ENCODE data around the gene SLC9A3. TPM values are rescaled to one million over a fixed set of nuclear protein-coding genes. Genes with fewer than 3 reads are reported as not detected.

SLC9A3 gene
- total RNA-seq, 1 experiment from 2014 or later, result 3.6 TPM

DNA sequence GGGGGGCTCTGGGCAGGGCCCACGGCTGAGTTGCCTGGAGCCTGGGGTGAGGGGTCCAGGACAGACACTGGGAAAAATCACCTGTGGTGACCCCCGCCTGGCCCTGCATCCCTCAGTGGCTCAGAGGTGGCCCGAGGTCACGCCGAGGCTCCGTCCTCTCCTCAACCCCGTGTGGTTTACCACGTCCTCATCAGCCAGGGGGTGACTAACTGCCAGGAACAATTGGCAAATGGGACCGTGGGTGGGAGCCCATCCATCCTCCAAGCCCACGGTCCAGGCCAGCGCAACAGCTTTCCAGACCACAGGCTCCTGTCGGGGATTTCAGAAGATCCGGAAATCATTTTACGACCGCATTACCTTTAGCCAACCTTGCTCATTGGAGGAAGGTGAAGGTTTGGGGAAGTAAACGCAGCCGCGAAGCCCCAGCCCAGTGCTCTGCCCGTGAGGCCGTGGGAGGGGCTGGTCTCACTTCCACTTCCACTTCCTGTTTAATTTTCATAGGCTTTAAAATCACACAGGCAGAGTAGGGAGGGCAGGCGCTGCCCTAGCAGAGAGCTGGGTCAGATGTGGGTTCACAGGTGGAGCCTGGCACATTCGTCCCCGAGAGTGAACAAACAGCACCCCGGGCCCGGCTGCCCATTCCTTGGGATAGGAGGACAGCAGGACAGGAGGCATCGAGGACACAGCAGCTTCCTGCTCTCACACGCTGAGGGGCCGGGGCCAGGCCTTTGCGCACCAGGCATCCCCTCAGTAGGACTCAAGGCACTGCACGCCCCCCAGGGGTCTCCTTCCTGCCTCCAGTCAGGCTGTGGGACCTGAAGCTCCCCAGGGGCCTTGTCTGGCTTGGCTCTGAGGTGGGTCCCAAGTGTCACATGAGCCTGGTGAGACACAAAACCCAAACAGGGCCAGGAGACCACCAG lies 19.8 kb upstream of the SLC9A3 start:
- DNase-seq, result no peak
- no peaks in the 10 kb centered on the region for H3K9me3 ChIP-seq
- H3K4me3 ChIP-seq, result no peak overlapping the region
- H3K27me3 ChIP-seq, result peaks cover 1% of the 10 kb centered on the region; the same call in 1 of the 2 replicates
- no peaks in the 10 kb centered on the region for H3K36me3 ChIP-seq

DNA sequence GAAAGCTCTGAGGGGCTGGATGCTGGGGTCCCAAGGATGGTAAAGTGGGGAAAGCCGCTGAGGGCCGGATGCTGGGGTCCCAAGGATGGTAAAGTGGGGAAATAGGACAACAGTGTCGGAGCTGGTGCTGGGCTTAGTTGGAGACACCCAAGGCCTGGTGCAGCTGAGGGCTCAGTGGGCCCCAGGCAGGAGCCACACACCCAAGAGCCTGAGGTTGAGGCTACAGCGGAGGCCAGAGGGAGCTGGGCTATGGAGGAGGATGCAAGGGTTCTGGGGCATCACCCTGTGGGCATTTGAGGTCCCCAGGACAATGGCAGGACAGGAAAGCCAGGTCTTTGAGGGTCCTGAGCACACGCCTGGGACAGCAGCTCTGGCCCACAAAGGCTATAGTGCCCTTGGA lies 19.1 kb upstream of the SLC9A3 start:
- H3K36me3 ChIP-seq, result no peaks in the 10 kb centered on the region
- no peak for DNase-seq
- H3K9me3 ChIP-seq, result no peaks in the 10 kb centered on the region
- no peak overlapping the region for H3K4me3 ChIP-seq
- peaks cover 2% of the 10 kb centered on the region; the same call in 1 of the 2 replicates for H3K27me3 ChIP-seq

DNA sequence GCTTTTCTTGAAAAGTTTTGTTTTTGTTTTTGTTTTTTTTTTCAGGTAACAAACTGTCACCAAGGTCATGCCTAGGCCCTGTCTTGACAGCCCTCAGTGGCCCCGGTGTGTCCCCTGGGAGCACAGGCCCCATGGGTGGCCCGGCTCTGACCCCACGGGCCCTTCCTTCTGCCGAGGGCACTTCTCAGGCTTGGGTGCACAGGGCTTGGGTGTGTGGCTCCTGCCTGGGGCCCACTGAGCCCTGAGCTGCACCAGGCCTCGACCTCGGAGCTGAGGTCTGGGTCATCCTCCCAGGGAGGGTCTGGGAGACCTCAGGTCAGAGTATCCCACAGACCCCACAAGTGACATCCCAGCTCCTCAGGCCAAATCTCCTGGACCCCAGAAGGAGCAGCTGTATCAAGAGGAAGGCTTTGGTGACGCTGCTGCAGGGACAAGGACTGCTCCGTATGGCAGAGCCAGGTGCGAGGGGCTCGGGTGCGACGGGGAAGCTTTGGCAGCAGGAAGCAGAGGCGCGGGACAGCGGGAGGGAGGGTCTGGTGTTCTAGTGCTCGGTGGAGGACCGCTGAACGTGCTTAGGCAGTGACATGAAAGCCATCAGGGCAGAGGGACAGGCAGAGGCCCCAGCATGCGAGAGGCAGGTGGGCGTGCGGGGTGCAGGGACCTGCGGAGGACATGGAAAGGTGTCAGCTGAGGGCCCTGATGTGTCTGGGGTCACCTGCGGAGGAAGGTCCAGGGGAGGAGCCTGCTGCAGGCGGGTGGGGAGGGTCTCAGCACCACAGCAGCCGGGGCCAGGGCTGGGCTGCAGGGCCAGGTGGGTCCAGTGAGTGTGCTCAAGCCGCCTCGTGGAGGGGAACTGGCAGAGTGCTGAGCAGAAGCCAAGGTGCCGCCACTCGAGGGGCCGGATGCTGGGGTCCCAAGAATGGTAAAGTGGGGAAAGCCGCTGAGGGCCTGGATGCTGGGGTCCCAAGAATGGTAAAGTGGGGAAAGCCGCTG lies 18.4 kb upstream of the SLC9A3 start:
- Histone ChIP-seq H3K4me3 (no peak overlapping the region), H3K36me3 (no peaks in the 10 kb centered on the region), H3K9me3 (no peaks in the 10 kb centered on the region), H3K27me3 (peaks cover 2% of the 10 kb centered on the region; the same call in 1 of the 2 replicates)
- no peak for DNase-seq

DNA sequence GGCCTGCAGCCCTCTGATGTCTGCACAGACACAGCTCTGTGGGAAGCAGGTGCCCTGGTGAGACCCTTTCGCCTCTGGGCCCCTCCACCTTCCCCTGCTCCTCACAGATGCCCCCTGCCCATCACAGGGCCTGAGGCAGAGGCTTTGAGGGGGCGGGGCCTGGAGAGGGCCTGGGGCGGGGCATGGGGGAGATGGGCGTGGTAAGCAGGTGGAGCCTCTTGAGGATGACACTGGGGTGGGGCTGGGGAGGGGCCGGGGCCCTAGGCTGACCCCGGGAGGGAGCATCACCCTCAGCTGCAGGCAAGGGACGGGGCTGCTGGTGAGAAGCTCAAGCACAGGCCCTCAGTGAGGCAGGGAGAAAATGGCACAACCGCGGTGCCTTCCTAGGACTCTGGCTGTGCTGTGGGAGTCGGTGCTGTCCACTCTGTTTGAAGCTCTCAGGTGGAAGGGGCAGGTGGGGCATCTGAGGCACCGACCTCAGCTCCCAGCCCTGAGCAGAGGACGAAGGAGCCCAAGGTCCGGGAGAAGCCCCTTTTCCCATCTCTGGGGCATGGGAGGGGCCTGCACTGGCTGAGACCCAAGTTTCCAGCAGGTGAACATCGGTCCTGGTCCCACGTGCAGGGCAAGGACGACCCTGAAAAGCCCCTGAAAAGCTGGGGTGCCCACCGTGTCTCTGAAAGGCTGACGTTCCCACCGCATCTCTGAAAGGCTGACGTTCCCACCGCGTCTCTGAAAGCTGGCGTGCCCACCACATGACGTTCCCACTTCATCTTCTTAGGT lies 17.5 kb upstream of the SLC9A3 start:
- DNase-seq, result no peak
- Histone ChIP-seq H3K36me3 (no peaks in the 10 kb centered on the region), H3K4me3 (no peak overlapping the region), H3K27me3 (peaks cover 2% of the 10 kb centered on the region; the same call in 1 of the 2 replicates), H3K9me3 (no peaks in the 10 kb centered on the region)

DNA sequence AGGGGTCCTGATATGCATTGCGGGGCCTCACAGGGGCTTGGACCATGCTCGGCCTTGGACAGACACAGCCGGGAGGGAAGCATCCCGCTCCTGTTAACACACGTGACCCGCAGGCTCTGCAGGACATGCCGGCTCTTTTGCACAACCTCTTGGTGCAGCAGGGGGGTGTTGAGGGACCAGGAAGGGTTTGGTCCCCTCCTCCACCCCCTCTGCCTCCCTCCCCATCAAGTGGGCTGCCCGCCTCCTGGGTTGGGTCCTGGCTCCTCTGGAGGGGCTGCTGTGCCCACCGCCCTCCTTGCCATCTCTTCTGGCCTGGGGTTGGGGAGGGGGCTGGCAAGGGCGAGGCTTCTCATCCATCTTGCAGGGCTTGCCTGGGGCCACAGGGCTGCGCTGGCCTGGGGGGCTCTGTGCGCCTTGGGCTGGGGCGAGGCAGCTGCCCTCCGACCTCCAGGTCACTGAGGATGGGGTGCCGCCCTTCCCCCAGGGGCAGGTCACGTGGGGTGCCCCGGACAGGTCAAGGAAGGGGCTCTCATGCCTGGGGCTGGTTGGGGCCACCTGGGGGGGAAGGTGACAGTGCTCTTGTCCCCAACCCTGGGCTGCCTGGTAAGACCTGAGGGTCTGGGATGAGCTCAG lies 16.8 kb upstream of the SLC9A3 start:
- H3K36me3 ChIP-seq, result no peaks in the 10 kb centered on the region
- DNase-seq, result no peak
- H3K4me3 ChIP-seq, result no peak overlapping the region
- H3K27me3 ChIP-seq, result peaks cover 2% of the 10 kb centered on the region; the same call in 1 of the 2 replicates
- H3K9me3 ChIP-seq, result no peaks in the 10 kb centered on the region

DNA sequence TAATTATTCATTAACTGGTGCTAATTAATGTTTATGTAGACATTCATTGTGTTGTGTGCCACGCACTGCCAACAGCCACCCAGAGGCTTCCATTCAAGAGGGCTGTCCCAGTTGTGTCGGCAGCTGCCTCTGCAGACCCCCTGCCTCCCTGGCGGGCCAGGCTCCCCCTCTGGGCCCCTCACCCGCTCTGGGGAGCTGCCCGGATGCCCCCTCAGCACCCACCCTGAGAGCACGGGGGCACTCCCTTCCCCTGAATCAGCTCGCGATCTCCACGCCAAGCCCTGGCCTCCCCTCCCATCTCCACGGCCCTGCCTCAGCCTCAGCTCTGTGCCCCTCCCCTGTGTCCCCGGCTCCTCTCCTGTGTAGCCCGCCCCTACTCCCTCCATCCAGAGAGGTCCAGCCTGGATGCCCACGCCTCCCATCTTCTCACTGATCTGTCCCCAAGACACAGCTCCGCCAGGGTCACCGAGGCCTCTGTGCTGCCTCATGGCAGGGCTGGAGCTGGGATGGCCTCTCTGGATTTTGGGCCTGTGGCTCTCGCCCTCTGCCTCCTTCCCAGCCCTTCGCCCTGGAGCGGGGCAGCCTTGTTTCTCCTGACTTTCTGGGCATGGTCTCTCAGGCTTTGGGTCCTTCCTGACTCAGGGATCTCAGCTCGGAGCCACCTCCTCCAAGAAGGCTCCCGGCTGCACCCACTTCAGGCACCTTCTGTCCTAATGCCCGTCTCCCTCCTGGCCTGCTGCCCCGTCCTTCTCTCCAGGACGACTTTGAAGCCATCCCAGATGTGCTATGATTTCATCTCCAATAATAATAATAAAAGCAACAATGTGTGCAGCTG lies 16.0 kb upstream of the SLC9A3 start:
- Histone ChIP-seq H3K27me3 (peaks cover 2% of the 10 kb centered on the region; the same call in 1 of the 2 replicates), H3K36me3 (no peaks in the 10 kb centered on the region), H3K9me3 (no peaks in the 10 kb centered on the region), H3K4me3 (no peak overlapping the region)
- no peak for DNase-seq

DNA sequence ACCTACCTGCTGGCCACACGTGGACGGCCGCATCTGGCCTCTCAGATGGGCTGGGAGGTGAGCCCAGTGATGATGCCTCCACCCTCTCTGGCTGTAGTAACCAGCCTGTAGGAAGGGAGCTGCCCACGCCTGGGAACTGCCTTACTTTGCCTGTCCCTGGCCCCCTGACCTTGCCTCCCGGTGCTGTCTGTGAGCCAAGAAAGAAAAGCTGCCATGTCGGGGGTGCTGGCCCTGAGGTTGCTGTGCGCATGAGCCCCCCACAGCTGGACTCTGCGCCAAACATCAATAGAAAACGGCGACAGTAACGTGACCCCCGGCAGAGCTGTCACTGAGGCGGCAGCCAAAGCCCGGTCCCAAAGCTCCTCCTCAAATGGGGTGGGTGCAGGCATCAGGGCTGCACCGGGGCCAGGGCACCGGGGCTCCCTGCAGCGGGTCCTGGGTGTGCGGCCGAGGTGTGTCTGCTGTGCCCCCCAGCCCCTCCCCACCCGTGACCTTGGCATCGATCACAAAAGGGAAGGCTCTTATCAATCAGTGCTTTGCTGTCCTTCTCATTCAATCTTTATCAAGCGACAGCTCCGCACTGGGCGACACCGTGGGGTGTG lies 15.3 kb upstream of the SLC9A3 start:
- no peak overlapping the region for H3K4me3 ChIP-seq
- H3K9me3 ChIP-seq, result no peaks in the 10 kb centered on the region
- peaks cover 2% of the 10 kb centered on the region; the same call in 1 of the 2 replicates for H3K27me3 ChIP-seq
- H3K36me3 ChIP-seq, result no peaks in the 10 kb centered on the region
- DNase-seq, result no peak

DNA sequence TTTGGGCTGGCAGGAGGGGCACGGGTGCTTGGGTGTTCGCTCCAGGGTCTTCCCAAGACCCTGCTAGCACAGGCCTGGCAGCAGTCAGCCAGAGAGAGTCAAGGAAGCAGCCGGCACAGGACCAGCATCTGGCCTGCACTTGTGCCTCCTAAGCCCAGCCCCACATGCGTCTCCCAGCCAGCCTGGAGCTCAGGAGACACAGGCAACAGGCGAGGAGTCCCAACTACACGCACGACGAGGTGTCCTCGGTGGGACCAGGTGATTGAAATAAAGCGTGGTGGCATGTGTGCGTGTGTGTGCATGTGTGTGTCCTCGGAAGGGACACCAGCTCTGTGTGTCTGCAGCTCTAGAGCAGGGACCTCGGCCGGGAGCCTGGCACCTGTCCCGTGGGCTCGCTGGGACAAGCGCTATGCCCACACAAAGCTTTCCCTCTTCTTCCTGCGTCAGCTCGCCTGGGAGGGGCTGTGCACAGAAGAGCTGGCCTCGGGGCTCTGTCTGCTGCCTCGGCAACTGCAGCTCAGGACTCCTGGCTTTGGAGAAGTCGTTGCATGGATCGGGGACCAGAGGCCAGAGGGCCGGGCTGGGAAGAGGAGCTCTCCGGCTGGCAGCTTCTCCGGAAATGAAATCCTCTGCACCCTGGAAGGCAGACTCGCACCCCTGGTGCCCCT lies 14.7 kb upstream of the SLC9A3 start:
- no peak for DNase-seq
- H3K9me3 ChIP-seq, result no peaks in the 10 kb centered on the region
- no peaks in the 10 kb centered on the region for H3K36me3 ChIP-seq
- H3K4me3 ChIP-seq, result no peak overlapping the region
- peaks cover 2% of the 10 kb centered on the region; the same call in 1 of the 2 replicates for H3K27me3 ChIP-seq

DNA sequence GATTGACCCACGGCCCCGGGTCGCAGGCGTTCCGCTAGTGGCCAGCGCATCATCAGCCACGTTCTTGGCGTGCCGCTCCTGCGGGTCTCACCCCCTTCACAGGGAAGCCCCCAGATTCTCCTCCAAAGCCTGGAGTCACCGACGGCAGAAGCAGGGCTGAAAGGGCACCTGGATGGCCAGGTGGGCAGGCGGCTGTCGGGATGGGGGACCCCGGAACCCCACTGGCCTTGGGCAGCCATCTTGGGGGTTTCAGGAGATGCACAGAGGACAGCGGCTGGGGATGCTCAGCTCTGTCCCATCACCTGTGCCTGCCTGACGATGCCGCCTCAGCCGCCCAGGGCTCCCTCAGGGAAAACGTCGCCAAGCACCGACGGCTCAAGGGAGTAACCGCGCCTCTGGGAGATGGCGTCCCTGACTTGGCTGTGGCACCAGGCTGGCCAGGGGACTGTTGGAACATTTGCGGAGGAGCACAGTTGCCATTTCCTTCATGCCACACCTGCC lies 14.1 kb upstream of the SLC9A3 start:
- peaks cover 2% of the 10 kb centered on the region; the same call in 1 of the 2 replicates for H3K27me3 ChIP-seq
- no peaks in the 10 kb centered on the region for H3K9me3 ChIP-seq

DNA sequence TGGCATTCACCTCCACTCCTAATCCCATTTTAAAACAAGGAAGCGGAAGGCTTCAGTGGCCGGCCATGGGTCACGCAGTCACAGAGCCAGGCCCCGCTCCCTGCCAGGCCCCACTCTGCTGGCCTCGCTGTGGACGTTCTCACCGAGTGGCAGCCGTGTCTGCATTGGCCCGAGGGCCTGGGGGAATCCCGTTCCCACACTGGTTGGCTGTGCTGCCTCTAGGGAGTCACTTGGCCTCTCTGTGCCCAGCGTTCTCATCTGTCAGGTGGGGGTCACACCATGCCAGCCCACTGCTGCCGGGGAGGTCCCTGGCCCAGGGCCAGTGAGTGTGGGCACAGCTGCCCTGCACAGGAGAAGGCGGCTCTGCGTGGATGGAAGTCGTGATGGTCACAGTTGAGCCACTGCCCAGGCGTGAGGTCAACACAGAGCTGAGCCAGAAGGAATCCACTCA lies 13.4 kb upstream of the SLC9A3 start:
- H3K27me3 ChIP-seq, result peaks cover 2% of the 10 kb centered on the region; the same call in 1 of the 2 replicates
- H3K4me3 ChIP-seq, result no peak overlapping the region
- H3K9me3 ChIP-seq, result no peaks in the 10 kb centered on the region
- no peaks in the 10 kb centered on the region for H3K36me3 ChIP-seq
- no peak for DNase-seq

More for the DNA sequence above, 14.1 kb upstream of the SLC9A3 start:
- Histone ChIP-seq H3K4me3 (no peak overlapping the region), H3K36me3 (no peaks in the 10 kb centered on the region)
- no peak for DNase-seq

DNA sequence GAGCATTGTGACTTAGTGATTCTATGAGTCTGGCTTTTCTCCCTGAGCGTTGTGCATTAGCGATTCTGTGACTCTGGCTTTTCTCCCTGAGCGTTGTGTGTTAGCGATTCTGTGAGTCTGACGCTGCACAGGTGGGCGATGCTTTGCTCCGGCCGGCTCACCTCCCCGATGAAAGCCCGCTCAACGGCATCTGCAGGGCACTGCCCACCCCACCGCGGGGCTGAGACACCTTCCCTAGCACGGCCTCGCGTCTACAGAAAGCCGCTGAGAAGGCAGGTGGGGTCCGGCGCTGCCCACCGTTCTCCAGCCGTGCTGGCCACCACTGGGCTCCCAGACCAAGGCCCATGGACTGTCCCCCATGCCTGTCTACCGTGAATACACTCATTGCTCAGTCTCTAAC lies 12.8 kb upstream of the SLC9A3 start:
- no peak overlapping the region for H3K4me3 ChIP-seq
- H3K9me3 ChIP-seq, result no peaks in the 10 kb centered on the region
- no peaks in the 10 kb centered on the region for H3K36me3 ChIP-seq
- DNase-seq, result no peak
- H3K27me3 ChIP-seq, result peaks cover 2% of the 10 kb centered on the region; the same call in 1 of the 2 replicates

DNA sequence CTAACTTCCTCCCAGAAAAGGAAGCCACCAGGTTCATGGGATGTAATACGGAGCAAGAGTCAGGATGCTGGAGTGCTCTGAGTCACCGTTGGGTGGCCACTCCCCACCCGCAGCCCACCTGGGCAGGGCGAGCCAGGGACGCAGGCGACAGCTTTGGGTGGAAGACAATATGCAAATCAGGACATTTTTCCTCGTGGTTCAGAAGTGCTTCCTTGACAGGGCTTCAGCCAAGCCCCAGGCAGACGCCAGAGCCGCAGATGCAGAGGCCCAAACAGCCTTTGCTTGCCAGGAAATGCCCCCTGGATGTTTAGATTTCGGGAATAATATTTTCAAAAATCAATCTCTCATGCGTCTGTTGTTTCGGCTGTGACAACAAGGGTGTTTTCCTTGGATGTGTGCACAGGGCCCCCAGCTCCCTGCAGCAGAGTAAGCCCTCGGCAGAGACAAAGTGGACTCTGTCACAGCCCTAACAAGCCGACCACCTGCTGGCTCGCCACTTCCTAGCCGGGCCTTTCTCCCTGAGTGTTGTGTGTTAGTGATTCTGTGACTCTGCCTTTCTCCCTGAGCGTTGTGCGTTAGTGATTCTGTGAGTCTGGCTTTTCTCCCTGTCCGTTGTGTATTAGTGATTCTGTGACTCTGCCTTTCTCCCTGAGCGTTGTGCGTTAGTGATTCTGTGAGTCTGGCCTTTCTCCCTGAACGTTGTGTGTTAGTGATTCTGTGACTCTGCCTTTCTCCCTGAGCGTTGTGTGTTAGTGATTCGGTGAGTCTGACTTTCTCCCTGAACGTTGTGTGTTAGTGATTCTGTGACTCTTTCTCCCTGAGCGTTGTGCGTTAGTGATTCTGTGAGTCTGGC lies 11.8 kb upstream of the SLC9A3 start:
- Histone ChIP-seq H3K9me3 (no peaks in the 10 kb centered on the region), H3K36me3 (no peaks in the 10 kb centered on the region), H3K27me3 (peaks cover 7% of the 10 kb centered on the region), H3K4me3 (no peak overlapping the region)
- DNase-seq, result no peak
